GM23248 (cell line): ENCODE measurements around the gene FAHD2A. TPM values are rescaled to one million over a fixed set of nuclear protein-coding genes. Genes with fewer than 3 reads are reported as not detected.

Experiments used
- DNase-seq: peaks from one replicate; pipeline ENCODE4 v3.0.0-alpha.2; 2015
- H2AFZ ChIP-seq: fragments of 200-600 bp; sonication (generic); 2 replicates; pipeline ENCODE4 v1.6.1; 2016; ENCODE audit warnings: antibody characterized with exemption
- H3F3A ChIP-seq: fragments of 200-600 bp; sonication (generic); 2 replicates; pipeline ENCODE4 v1.6.1; 2016; ENCODE audit warnings: mild to moderate bottlenecking, antibody characterized with exemption, mixed run types; ENCODE audit not compliant: insufficient read depth
- H3K27ac ChIP-seq: fragments of 200-600 bp; sonication (generic); 2 replicates; pipeline ENCODE4 v1.5.1; 2016; ENCODE audit warnings: mild to moderate bottlenecking
- H3K27me3 ChIP-seq: fragments of 200-600 bp; sonication (generic); replicated peaks from 2 replicates; pipeline ENCODE4 v1.6.1; 2016; ENCODE audit warnings: mild to moderate bottlenecking; ENCODE audit not compliant: insufficient read depth
- H3K36me3 ChIP-seq: fragments of 200-600 bp; sonication (generic); 2 replicates; pipeline ENCODE4 v1.6.1; 2016; ENCODE audit warnings: low read depth, mild to moderate bottlenecking
- H3K4me1 ChIP-seq: fragments of 200-600 bp; sonication (generic); 2 replicates; pipeline ENCODE4 v1.6.1; 2016; ENCODE audit warnings: mild to moderate bottlenecking; ENCODE audit not compliant: insufficient read depth
- H3K4me2 ChIP-seq: fragments of 200-600 bp; sonication (generic); one replicate; pipeline ENCODE4 v1.6.1; 2016; ENCODE audit warnings: mild to moderate bottlenecking; ENCODE audit not compliant: unreplicated experiment
- H3K4me3 ChIP-seq: fragments of 200-600 bp; sonication (generic); 2 replicates; pipeline ENCODE4 v1.5.1; 2016; ENCODE audit warnings: mild to moderate bottlenecking
- H3K79me2 ChIP-seq: fragments of 200-600 bp; sonication (generic); 2 replicates; pipeline ENCODE4 v1.6.1; 2016; ENCODE audit warnings: mild to moderate bottlenecking; ENCODE audit not compliant: insufficient read depth
- H3K9ac ChIP-seq: fragments of 200-600 bp; sonication (generic); 2 replicates; pipeline ENCODE4 v1.6.1; 2016; ENCODE audit warnings: mild to moderate bottlenecking
- H3K9me2 ChIP-seq: fragments of 200-600 bp; sonication (generic); 2 replicates; pipeline ENCODE4 v1.6.1; 2016; ENCODE audit warnings: mixed run types, mild to moderate bottlenecking, moderate library complexity; ENCODE audit not compliant: insufficient read depth
- H3K9me3 ChIP-seq: fragments of 200-600 bp; sonication (generic); one replicate; pipeline ENCODE4 v1.6.1; 2017; ENCODE audit warnings: low read depth
- H4K20me1 ChIP-seq: fragments of 200-600 bp; sonication (generic); 2 replicates; pipeline ENCODE4 v1.6.0; 2016; ENCODE audit not compliant: insufficient read depth
- EZH2 ChIP-seq: fragments of 200-600 bp; sonication (generic); IDR thresholded peaks from 2 replicates; pipeline ENCODE4 v1.6.1; 2018; ENCODE audit warnings: antibody characterized with exemption, mild to moderate bottlenecking; ENCODE audit not compliant: insufficient read depth, poor library complexity, severe bottlenecking
- EZH2phosphoT487 ChIP-seq: fragments of 200-600 bp; sonication (generic); IDR thresholded peaks from 2 replicates; pipeline ENCODE4 v1.6.1; 2018; ENCODE audit warnings: antibody characterized with exemption, moderate library complexity, mild to moderate bottlenecking, low read depth; ENCODE audit not compliant: insufficient read depth
- WGBS, 2 experiments: methylation state at CpG; one replicate each; pipeline ENCODE4 v1.1.6; 2015 to 2017; ENCODE audit warnings: low lambda C conversion rate in 2 of 2, low coverage in 1 of 2; ENCODE audit errors: missing lambda C conversion rate in 2 of 2; 5-methylcytosine and 5-hydroxymethylcytosine counted together
- in situ Hi-C: fragments of 300-500 bp; cut with MboI; formaldehyde crosslinking; loops from 2 replicates; pipeline ENCODE4 v1.15.0; 2020
- polyA plus RNA-seq: library from polyadenylated mRNA; unstranded; fragments of >200 nt; fragmentation: Nextera tagmentation; extraction: Ambion mirVana; gene quantifications from 2 replicates; pipeline ENCODE4 v1.2.1, GENCODE V29; 2016
- total RNA-seq: library from RNA; depleted of rRNA; stranded (reverse); fragments of >200 nt; shearing (Covaris generic); gene quantifications from 2 replicates; pipeline ENCODE4 v1.2.3, GENCODE V29; 2014

FAHD2A gene
- total and polyA plus RNA-seq, 2 experiments from 2014 or later, result 23.8 to 24.5 TPM

- H4K20me1 ChIP-seq, result no peaks in the 10 kb centered on the region
- peak overlapping the region; percentile 21; the same call in 1 of the 2 replicates for H3K27ac ChIP-seq
- DNase-seq, result peak; percentile 89
- H3K9me2 ChIP-seq, result no peaks in the 10 kb centered on the region
- in situ Hi-C loops, result no loop called here
- peaks cover 14% of the 10 kb centered on the region for H3K4me1 ChIP-seq
- 0 out of 2 replicates have a peak overlapping the region, but pooled peaks have one; percentile 2 for H3K4me3 ChIP-seq
- H2AFZ ChIP-seq, result no peak overlapping the region
- 34 to 35% methylated on average over 3 of the region's 3 CpGs for WGBS, 2 experiments
- H3K79me2 ChIP-seq, result no peaks in the 10 kb centered on the region
- H3F3A ChIP-seq, result 0 out of 2 replicates have a peak, but pooled peaks cover 13% of the 10 kb centered on the region
- peak overlapping the region; percentile 39 for H3K4me2 ChIP-seq
- H3K9ac ChIP-seq, result peak overlapping the region; percentile 35; the same call in 1 of the 2 replicates
- no peaks in the 10 kb centered on the region for H3K9me3 ChIP-seq
- H3K36me3 ChIP-seq, result no peaks in the 10 kb centered on the region
- H3K27me3 ChIP-seq, result no peaks in the 10 kb centered on the region
- TF ChIP-seq EZH2phosphoT487 (no peak), EZH2 (no peak)
These were observed 43.5 kb upstream of the FAHD2A start for GRCh38 chr2:95359031-95359430.

GRCh38 chr2:95359501-95359930 lies 43.0 kb upstream of the FAHD2A start:
- no peaks in the 10 kb centered on the region for H4K20me1 ChIP-seq
- H3F3A ChIP-seq, result 0 out of 2 replicates have a peak, but pooled peaks cover 13% of the 10 kb centered on the region
- H3K9ac ChIP-seq, result peak overlapping the region; percentile 35; the same call in 1 of the 2 replicates
- no peak overlapping the region for H3K4me3 ChIP-seq
- no peaks in the 10 kb centered on the region for H3K9me3 ChIP-seq
- H3K4me2 ChIP-seq, result peak overlapping the region; percentile 39
- no peaks in the 10 kb centered on the region for H3K27me3 ChIP-seq
- WGBS, 2 experiments, result 49 to 51% methylated on average over 4 to 5 of the region's 5 CpGs
- peak overlapping the region; percentile 21; the same call in 1 of the 2 replicates for H3K27ac ChIP-seq
- no peaks in the 10 kb centered on the region for H3K9me2 ChIP-seq
- in situ Hi-C loops, result no loop called here
- no peaks in the 10 kb centered on the region for H3K36me3 ChIP-seq
- DNase-seq, result peak; percentile 8
- H2AFZ ChIP-seq, result no peak overlapping the region
- TF ChIP-seq EZH2 (no peak), EZH2phosphoT487 (no peak)
- peaks cover 14% of the 10 kb centered on the region for H3K4me1 ChIP-seq
- no peaks in the 10 kb centered on the region for H3K79me2 ChIP-seq

- H3K36me3 ChIP-seq, result no peaks in the 10 kb centered on the region
- 0 out of 2 replicates have a peak, but pooled peaks cover 13% of the 10 kb centered on the region for H3F3A ChIP-seq
- no peaks in the 10 kb centered on the region for H3K9me2 ChIP-seq
- H3K27me3 ChIP-seq, result no peaks in the 10 kb centered on the region
- no peak overlapping the region for H3K4me3 ChIP-seq
- H3K79me2 ChIP-seq, result no peaks in the 10 kb centered on the region
- H3K9ac ChIP-seq, result no peak overlapping the region
- H3K4me1 ChIP-seq, result peaks cover 14% of the 10 kb centered on the region
- H3K27ac ChIP-seq, result no peak overlapping the region
- H3K9me3 ChIP-seq, result no peaks in the 10 kb centered on the region
- in situ Hi-C loops, result no loop called here
- no peaks in the 10 kb centered on the region for H4K20me1 ChIP-seq
- no peak overlapping the region for H3K4me2 ChIP-seq
- TF ChIP-seq EZH2phosphoT487 (no peak), EZH2 (no peak)
- WGBS, 2 experiments, result 71 to 79% methylated on average over 9 of the region's 9 CpGs
- no peak for DNase-seq
- no peak overlapping the region for H2AFZ ChIP-seq
These were observed 41.1 kb upstream of the FAHD2A start for GRCh38 chr2:95361216-95361980.

DNA sequence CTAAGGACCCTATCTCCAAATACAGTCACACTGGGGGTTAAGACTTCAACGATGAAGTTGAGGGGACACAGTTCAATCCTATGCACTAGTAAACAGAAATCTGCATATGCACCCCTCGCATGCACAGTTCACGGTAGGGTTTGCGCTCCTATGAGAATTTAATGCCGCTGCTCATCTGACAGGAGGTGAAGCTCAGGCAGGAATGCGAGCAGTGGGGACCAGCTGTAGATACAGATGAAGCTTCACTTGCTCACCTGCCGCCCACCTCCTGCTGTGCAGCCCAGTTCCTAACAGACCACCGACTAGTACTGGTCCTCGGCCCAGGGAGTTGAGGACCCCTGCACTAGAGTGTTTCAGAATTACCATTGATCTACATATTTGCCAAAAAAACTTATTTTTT lies 40.0 kb upstream of the FAHD2A start:
- no peak overlapping the region for H3K27ac ChIP-seq
- no peak overlapping the region for H3K9ac ChIP-seq
- no peaks in the 10 kb centered on the region for H3K9me2 ChIP-seq
- H3F3A ChIP-seq, result 0 out of 2 replicates have a peak, but pooled peaks cover 13% of the 10 kb centered on the region
- WGBS, 2 experiments, result 94 to 95% methylated on average over 9 of the region's 9 CpGs
- H3K9me3 ChIP-seq, result no peaks in the 10 kb centered on the region
- H3K4me2 ChIP-seq, result no peak overlapping the region
- no peak for TF ChIP-seq EZH2
- TF ChIP-seq EZH2phosphoT487, result no peak
- H4K20me1 ChIP-seq, result no peaks in the 10 kb centered on the region
- no peaks in the 10 kb centered on the region for H3K36me3 ChIP-seq
- H3K27me3 ChIP-seq, result no peaks in the 10 kb centered on the region
- in situ Hi-C loops, result no loop called here
- no peaks in the 10 kb centered on the region for H3K79me2 ChIP-seq
- H3K4me1 ChIP-seq, result peaks cover 14% of the 10 kb centered on the region
- no peak overlapping the region for H2AFZ ChIP-seq
- no peak overlapping the region for H3K4me3 ChIP-seq
- no peak for DNase-seq
